ENCODE results near the gene TSPAN18.

Gene TSPAN18

GRCh38 chr11:44840085-44840478 is 113.3 kb downstream of the TSPAN18 start:
- H4K20me1 ChIP-seq (ENCODE audit: insufficient read depth, low read length) = no peaks in the 10 kb centered on the region
- H3K27ac ChIP-seq (ENCODE audit: low read depth, low read length, poor library complexity, severe bottlenecking) = no peak overlapping the region

DNA sequence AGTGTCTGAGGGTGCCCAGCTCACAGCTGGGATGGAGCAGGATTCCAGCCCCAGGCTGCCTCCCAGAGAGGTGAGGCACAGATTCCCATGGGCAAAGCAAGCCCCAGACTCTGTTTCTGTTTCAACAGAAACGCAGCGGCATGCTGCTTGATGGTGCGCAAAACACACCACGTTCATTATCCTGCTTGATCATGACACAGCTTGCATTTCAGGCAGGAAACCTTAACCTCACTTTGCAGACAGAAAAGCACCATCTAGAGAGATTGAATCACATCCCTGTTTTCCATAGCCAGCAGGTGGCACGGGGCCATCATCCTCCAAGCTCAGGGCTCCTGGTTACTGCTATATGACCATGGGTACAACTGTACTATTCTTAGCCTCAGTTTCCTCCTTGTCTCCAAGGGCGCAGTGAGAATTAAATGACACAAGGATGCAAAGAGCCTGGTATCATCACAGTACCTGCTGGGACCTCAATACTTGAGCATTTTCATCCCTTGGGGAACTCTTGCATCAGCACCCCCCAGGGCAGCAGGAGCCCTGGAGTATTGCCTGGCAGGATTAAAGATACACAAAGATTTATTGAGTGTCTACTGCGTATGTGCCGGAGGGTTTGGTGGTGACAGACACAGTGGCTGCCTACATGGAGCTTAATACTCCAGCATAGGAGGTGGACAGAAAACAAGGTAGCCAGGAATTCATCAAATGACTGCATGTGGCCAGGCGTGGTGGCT is 113.9 kb downstream of the TSPAN18 start:
- Histone ChIP-seq H3F3A (ENCODE audit: insufficient read depth, low read length) (no peaks in the 10 kb centered on the region), H3K36me3 (ENCODE audit: insufficient read depth, low read length) (no peaks in the 10 kb centered on the region), H3K9ac (ENCODE audit: low read length) (no peak overlapping the region), H3K9me2 (ENCODE audit: low read depth, low read length) (no peaks in the 10 kb centered on the region), H3K27me3 (ENCODE audit: insufficient read depth, low read length) (0 out of 2 replicates have a peak, but pooled peaks cover 4% of the 10 kb centered on the region), H3K4me1 (ENCODE audit: insufficient read depth, low read length, severe bottlenecking) (no peaks in the 10 kb centered on the region), H4K20me1 (ENCODE audit: insufficient read depth, low read length) (no peaks in the 10 kb centered on the region), H2AFZ (ENCODE audit: low read length) (no peak overlapping the region), H3K27ac (ENCODE audit: low read depth, low read length, poor library complexity, severe bottlenecking) (no peak overlapping the region), H3K4me3 (ENCODE audit: low read depth, low read length, poor library complexity, severe bottlenecking) (no peak overlapping the region), H3K4me2 (ENCODE audit: low read length) (no peak overlapping the region), H3K79me2 (ENCODE audit: insufficient read depth, low read length) (no peaks in the 10 kb centered on the region), H3K9me3 (ENCODE audit: low read length) (no peaks in the 10 kb centered on the region)
- TF ChIP-seq EZH2 (IDR thresholded peaks at IDR 0.05; ENCODE audit: borderline replicate concordance, low read length) = no peak
- TF ChIP-seq, protein P1, sequence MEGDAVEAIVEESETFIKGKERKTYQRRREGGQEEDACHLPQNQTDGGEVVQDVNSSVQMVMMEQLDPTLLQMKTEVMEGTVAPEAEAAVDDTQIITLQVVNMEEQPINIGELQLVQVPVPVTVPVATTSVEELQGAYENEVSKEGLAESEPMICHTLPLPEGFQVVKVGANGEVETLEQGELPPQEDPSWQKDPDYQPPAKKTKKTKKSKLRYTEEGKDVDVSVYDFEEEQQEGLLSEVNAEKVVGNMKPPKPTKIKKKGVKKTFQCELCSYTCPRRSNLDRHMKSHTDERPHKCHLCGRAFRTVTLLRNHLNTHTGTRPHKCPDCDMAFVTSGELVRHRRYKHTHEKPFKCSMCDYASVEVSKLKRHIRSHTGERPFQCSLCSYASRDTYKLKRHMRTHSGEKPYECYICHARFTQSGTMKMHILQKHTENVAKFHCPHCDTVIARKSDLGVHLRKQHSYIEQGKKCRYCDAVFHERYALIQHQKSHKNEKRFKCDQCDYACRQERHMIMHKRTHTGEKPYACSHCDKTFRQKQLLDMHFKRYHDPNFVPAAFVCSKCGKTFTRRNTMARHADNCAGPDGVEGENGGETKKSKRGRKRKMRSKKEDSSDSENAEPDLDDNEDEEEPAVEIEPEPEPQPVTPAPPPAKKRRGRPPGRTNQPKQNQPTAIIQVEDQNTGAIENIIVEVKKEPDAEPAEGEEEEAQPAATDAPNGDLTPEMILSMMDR (IDR thresholded peaks at IDR 0.05; ENCODE audit: low read length) = no peak

More at GRCh38 chr11:44840085-44840478, 113.3 kb downstream of the TSPAN18 start:
- no peak for TF ChIP-seq EZH2 (IDR thresholded peaks at IDR 0.05; ENCODE audit: borderline replicate concordance, low read length)
- H3F3A ChIP-seq (ENCODE audit: insufficient read depth, low read length) = no peaks in the 10 kb centered on the region
- no peaks in the 10 kb centered on the region for H3K79me2 ChIP-seq (ENCODE audit: insufficient read depth, low read length)
- no peak overlapping the region for H3K9ac ChIP-seq (ENCODE audit: low read length)
- H3K9me3 ChIP-seq (ENCODE audit: low read length) = no peaks in the 10 kb centered on the region
- H3K4me2 ChIP-seq (ENCODE audit: low read length) = no peak overlapping the region
- no peaks in the 10 kb centered on the region for H3K4me1 ChIP-seq (ENCODE audit: insufficient read depth, low read length, severe bottlenecking)
- H3K4me3 ChIP-seq (ENCODE audit: low read depth, low read length, poor library complexity, severe bottlenecking) = no peak overlapping the region
- H2AFZ ChIP-seq (ENCODE audit: low read length) = no peak overlapping the region
- H3K9me2 ChIP-seq (ENCODE audit: low read depth, low read length) = no peaks in the 10 kb centered on the region
- no peaks in the 10 kb centered on the region for H3K36me3 ChIP-seq (ENCODE audit: insufficient read depth, low read length)
- 0 out of 2 replicates have a peak, but pooled peaks cover 4% of the 10 kb centered on the region for H3K27me3 ChIP-seq (ENCODE audit: insufficient read depth, low read length)

DNA sequence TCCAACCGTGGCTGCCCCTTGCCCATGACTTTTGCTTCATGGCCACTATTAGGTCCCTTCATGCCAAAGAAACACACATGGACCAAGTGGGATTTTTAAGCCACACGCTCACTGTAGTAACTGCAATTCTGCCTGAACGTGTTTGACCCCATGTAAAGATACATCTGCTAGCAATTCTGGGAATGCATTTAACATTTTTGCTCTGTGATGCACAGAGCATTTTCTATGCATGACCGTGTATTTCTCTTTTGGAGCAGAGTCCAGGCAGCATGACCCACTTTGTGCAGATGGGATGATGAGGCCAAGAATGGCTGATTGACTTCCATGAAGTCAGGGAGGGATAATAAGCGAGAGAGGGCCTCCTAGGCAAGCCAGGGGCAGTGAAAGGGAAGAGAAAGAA is 115.5 kb downstream of the TSPAN18 start:
- H4K20me1 ChIP-seq (ENCODE audit: insufficient read depth, low read length) = no peaks in the 10 kb centered on the region
- no peak overlapping the region for H3K27ac ChIP-seq (ENCODE audit: low read depth, low read length, poor library complexity, severe bottlenecking)
- H3K4me2 ChIP-seq (ENCODE audit: low read length) = no peak overlapping the region
- H3K4me3 ChIP-seq (ENCODE audit: low read depth, low read length, poor library complexity, severe bottlenecking) = no peak overlapping the region
- H3K9me2 ChIP-seq (ENCODE audit: low read depth, low read length) = no peaks in the 10 kb centered on the region
- H3K9ac ChIP-seq (ENCODE audit: low read length) = no peak overlapping the region
- H2AFZ ChIP-seq (ENCODE audit: low read length) = no peak overlapping the region
- no peaks in the 10 kb centered on the region for H3K36me3 ChIP-seq (ENCODE audit: insufficient read depth, low read length)
- no peaks in the 10 kb centered on the region for H3F3A ChIP-seq (ENCODE audit: insufficient read depth, low read length)
- H3K4me1 ChIP-seq (ENCODE audit: insufficient read depth, low read length, severe bottlenecking) = no peaks in the 10 kb centered on the region
- no peaks in the 10 kb centered on the region for H3K9me3 ChIP-seq (ENCODE audit: low read length)
- TF ChIP-seq, protein P1 (IDR thresholded peaks at IDR 0.05; ENCODE audit: low read length) = no peak
- no peak for TF ChIP-seq EZH2 (IDR thresholded peaks at IDR 0.05; ENCODE audit: borderline replicate concordance, low read length)
- peaks cover 4% of the 10 kb centered on the region; the same call in 1 of the 2 replicates for H3K27me3 ChIP-seq (ENCODE audit: insufficient read depth, low read length)
- H3K79me2 ChIP-seq (ENCODE audit: insufficient read depth, low read length) = no peaks in the 10 kb centered on the region

DNA sequence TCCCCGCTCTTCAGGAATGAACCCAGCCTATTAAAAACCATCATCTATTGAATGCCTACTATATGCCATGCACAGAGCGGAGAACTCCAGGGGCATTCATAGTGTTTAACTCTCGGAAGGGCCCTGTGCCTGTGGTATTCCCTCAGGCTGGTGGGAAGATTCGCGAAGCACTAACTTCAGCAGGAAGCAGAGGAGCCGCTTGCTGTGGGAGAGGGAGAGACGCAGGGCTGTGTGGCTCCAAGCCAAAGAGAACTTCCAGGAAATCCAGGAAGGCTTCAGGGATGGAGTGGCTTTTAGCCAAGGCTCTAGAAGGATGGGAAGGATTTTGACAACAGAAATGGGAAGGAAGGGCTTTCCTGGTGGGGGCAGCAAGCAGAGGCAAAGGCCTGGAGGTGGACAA is 120.1 kb downstream of the TSPAN18 start:
- no peaks in the 10 kb centered on the region for H3K36me3 ChIP-seq (ENCODE audit: insufficient read depth, low read length)
- H3F3A ChIP-seq (ENCODE audit: insufficient read depth, low read length) = no peaks in the 10 kb centered on the region
- no peak overlapping the region for H2AFZ ChIP-seq (ENCODE audit: low read length)

More for the DNA sequence above, 120.1 kb downstream of the TSPAN18 start:
- Histone ChIP-seq H3K4me3 (ENCODE audit: low read depth, low read length, poor library complexity, severe bottlenecking) (no peak overlapping the region), H3K27me3 (ENCODE audit: insufficient read depth, low read length) (no peaks in the 10 kb centered on the region; the same call in 1 of the 2 replicates), H3K79me2 (ENCODE audit: insufficient read depth, low read length) (no peaks in the 10 kb centered on the region), H4K20me1 (ENCODE audit: insufficient read depth, low read length) (no peaks in the 10 kb centered on the region), H3K4me2 (ENCODE audit: low read length) (no peak overlapping the region), H3K9me2 (ENCODE audit: low read depth, low read length) (no peaks in the 10 kb centered on the region), H3K9ac (ENCODE audit: low read length) (no peak overlapping the region), H3K4me1 (ENCODE audit: insufficient read depth, low read length, severe bottlenecking) (no peaks in the 10 kb centered on the region), H3K9me3 (ENCODE audit: low read length) (no peaks in the 10 kb centered on the region), H3K27ac (ENCODE audit: low read depth, low read length, poor library complexity, severe bottlenecking) (no peak overlapping the region)
- TF ChIP-seq, protein P1 (IDR thresholded peaks at IDR 0.05; ENCODE audit: low read length) = no peak
- TF ChIP-seq EZH2 (IDR thresholded peaks at IDR 0.05; ENCODE audit: borderline replicate concordance, low read length) = no peak

Measured in OCI-LY1 (cell line).